ENCODE measurements around the gene CENPW. TPM values are rescaled to one million over a fixed set of nuclear protein-coding genes. Genes with fewer than 3 reads are reported as not detected.
A peak's percentile ranks its signal among the peaks of the same experiment; 100 is the strongest.

CENPW gene
- 7.5 TPM for total RNA-seq

GRCh38 chr6:126339796-126340609, at the start of gene CENPW:
Gene CENPW, plus strand, starts transcription at chr6:126340115. Its CDS starts 159 bp downstream, at chr6:126340274.
- DNase-seq: peak; percentile 77

- no peak for DNase-seq
Observed at GRCh38 chr6:126293891-126294524, 45.9 kb upstream of the CENPW start.

GRCh38 chr6:126300126-126300525, 39.8 kb upstream of the CENPW start:
- no peak for DNase-seq

- no peak for DNase-seq
Observed at GRCh38 chr6:126300735-126301134, 39.2 kb upstream of the CENPW start.

GRCh38 chr6:126302191-126302590, 37.7 kb upstream of the CENPW start:
- DNase-seq: no peak

GRCh38 chr6:126307849-126308248, 32.1 kb upstream of the CENPW start:
- DNase-seq: no peak

- DNase-seq: no peak
Observed at GRCh38 chr6:126308362-126308761, 31.6 kb upstream of the CENPW start.

GRCh38 chr6:126312013-126312665, 27.8 kb upstream of the CENPW start:
- DNase-seq: no peak

- DNase-seq: no peak
Observed at GRCh38 chr6:126313941-126314340, 26.0 kb upstream of the CENPW start.

GRCh38 chr6:126318797-126319196, 21.1 kb upstream of the CENPW start:
- DNase-seq: no peak

- no peak for DNase-seq
Observed at GRCh38 chr6:126333729-126334128, 6.2 kb upstream of the CENPW start.

- DNase-seq: no peak
Observed at GRCh38 chr6:126335210-126335609, 4.7 kb upstream of the CENPW start.

- DNase-seq: no peak
Observed at GRCh38 chr6:126337323-126337722, 2.6 kb upstream of the CENPW start.

- no peak for DNase-seq
Observed at GRCh38 chr6:126341126-126341525, 1.2 kb downstream of the CENPW start.

- DNase-seq: no peak
Observed at GRCh38 chr6:126344181-126344580, 4.3 kb downstream of the CENPW start.

- no peak for DNase-seq
Observed at GRCh38 chr6:126351960-126352359, 12.0 kb downstream of the CENPW start.

GRCh38 chr6:126352514-126352913, 12.6 kb downstream of the CENPW start:
- DNase-seq: no peak

GRCh38 chr6:126356526-126356925, 16.6 kb downstream of the CENPW start:
- DNase-seq: no peak

- DNase-seq: no peak
Observed at GRCh38 chr6:126359936-126360537, 20.1 kb downstream of the CENPW start.

GRCh38 chr6:126361832-126362440, 22.0 kb downstream of the CENPW start:
- DNase-seq: no peak

- DNase-seq: no peak
Observed at GRCh38 chr6:126367849-126368248, 27.9 kb downstream of the CENPW start.

- no peak for DNase-seq
Observed at GRCh38 chr6:126372626-126373025, 32.7 kb downstream of the CENPW start.

GRCh38 chr6:126373344-126373743, 33.4 kb downstream of the CENPW start:
- DNase-seq: no peak
